H1 (cell line): Measurements from ENCODE around the gene ABCG1. TPM values are rescaled to one million over a fixed set of nuclear protein-coding genes. Genes with fewer than 3 reads are reported as not detected.

Experiments
- CTCF ChIA-PET: fragments of 300-600 bp; sonication (Branson Sonifier 250); formaldehyde crosslinking; loops from one replicate; lab custom pipeline; 2021; ENCODE audit not compliant: partially characterized antibody; lab: Charles Lee
- POLR2A ChIA-PET: fragments of 300-600 bp; sonication (Branson Sonifier 250); formaldehyde crosslinking; loops from one replicate; lab custom pipeline; 2021; ENCODE audit warnings: inconsistent platforms; ENCODE audit not compliant: partially characterized antibody; lab: Charles Lee
- DNase-seq, 2 experiments: peaks; one replicate each; pipeline versions ENCODE4 v3.0.0 to v3.0.0-alpha.2; 2010 to 2022; ENCODE audit warnings: low spot score in 2 of 2, low read depth in 1 of 2, mixed read lengths in 1 of 2
- FAIRE-seq: peaks from 2 replicates; lab custom pipeline; 2011; peaks lifted over from hg19 to GRCh38; lab: Jason Lieb, UNC
- H2AFZ ChIP-seq: 2 replicates; pipeline ENCODE4 v1.8.1; 2012; ENCODE audit warnings: low read length, inconsistent platforms
- H2AK5ac ChIP-seq: 2 replicates; pipeline ENCODE4 v1.6.1; 2013; ENCODE audit warnings: low read depth, low read length
- H2BK120ac ChIP-seq: replicated peaks from 2 replicates; pipeline ENCODE3; 2013; ENCODE audit warnings: low read depth, low read length, inconsistent platforms
- H2BK12ac ChIP-seq: 2 replicates; pipeline ENCODE4 v1.6.1; 2013; ENCODE audit warnings: low read depth, low read length
- H2BK15ac ChIP-seq: 2 replicates; pipeline ENCODE4 v1.6.1; 2013; ENCODE audit warnings: low read length
- H2BK20ac ChIP-seq: 2 replicates; pipeline ENCODE4 v1.6.1; 2013; ENCODE audit warnings: low read length
- H2BK5ac ChIP-seq: 2 replicates; pipeline ENCODE4 v1.6.1; 2013; ENCODE audit warnings: low read depth, low read length
- H3K14ac ChIP-seq: 2 replicates; pipeline ENCODE4 v1.6.1; 2013; ENCODE audit warnings: inconsistent platforms; ENCODE audit not compliant: insufficient read length
- H3K18ac ChIP-seq: 2 replicates; pipeline ENCODE4 v1.6.1; 2013; ENCODE audit warnings: low read length; ENCODE audit errors: extremely low read depth
- H3K23ac ChIP-seq: 2 replicates; pipeline ENCODE4 v1.6.1; 2013; ENCODE audit warnings: inconsistent platforms; ENCODE audit not compliant: insufficient read length
- H3K23me2 ChIP-seq: 2 replicates; pipeline ENCODE4 v1.6.1; 2013; ENCODE audit warnings: low read depth, low read length
- H3K27ac ChIP-seq: 2 replicates; pipeline ENCODE4 v1.6.1; 2011; ENCODE audit warnings: low read depth, low read length, inconsistent platforms
- H3K27me3 ChIP-seq, 4 experiments: replicated peaks in 1 of 4; 1 replicate in 1 of 4; 2 replicates in 3 of 4; pipeline versions ENCODE4 v1.6.1 to v1.8.1; 2011 to 2013; ENCODE audit warnings: low read length in 3 of 4, mild to moderate bottlenecking in 3 of 4, inconsistent platforms in 2 of 4, mixed read lengths in 2 of 4, moderate library complexity in 1 of 4; ENCODE audit not compliant: control insufficient read depth in 3 of 4, insufficient read depth in 3 of 4; ENCODE audit errors: extremely low read depth in 1 of 4
- H3K36me3 ChIP-seq, 4 experiments: 2 replicates each; pipeline versions ENCODE4 v1.6.1 to v1.8.1; 2011 to 2013; ENCODE audit warnings: mild to moderate bottlenecking in 4 of 4, low read length in 3 of 4, moderate library complexity in 2 of 4, control low read depth in 1 of 4, inconsistent platforms in 1 of 4; ENCODE audit not compliant: insufficient read depth in 4 of 4, control insufficient read depth in 2 of 4
- H3K4ac ChIP-seq: replicated peaks from 2 replicates; pipeline ENCODE3; 2013; ENCODE audit warnings: low read length, low read depth, mixed read lengths, inconsistent platforms; ENCODE audit not compliant: insufficient read length
- H3K4me1 ChIP-seq, 4 experiments: replicated peaks in 1 of 4; 1 replicate in 1 of 4; 2 replicates in 3 of 4; pipeline versions ENCODE4 v1.6.1 to v1.8.1; 2011 to 2013; ENCODE audit warnings: low read length in 3 of 4, inconsistent platforms in 2 of 4, mixed read lengths in 1 of 4; ENCODE audit not compliant: insufficient read depth in 4 of 4, control insufficient read depth in 3 of 4
- H3K4me2 ChIP-seq, 2 experiments: 2 replicates each; pipeline versions ENCODE4 v1.6.1 to v1.8.1; 2011 to 2013; ENCODE audit warnings: low read depth in 2 of 2, low read length in 2 of 2, control low read depth in 1 of 2, inconsistent platforms in 1 of 2, mild to moderate bottlenecking in 1 of 2; ENCODE audit not compliant: insufficient read depth in 1 of 2
- H3K4me3 ChIP-seq, 4 experiments: fragments of 200-600, 300-600 bp in 1 of 4; sonication (generic), shearing (Covaris generic), sonication (Bioruptor Twin) in 1 of 4; 2 replicates each; pipeline versions ENCODE4 v1.5.1 to v1.8.1; 2011 to 2016; ENCODE audit warnings: low read length in 4 of 4, low read depth in 3 of 4, control low read depth in 2 of 4, inconsistent platforms in 2 of 4, mild to moderate bottlenecking in 2 of 4, mixed read lengths in 1 of 4, moderate library complexity in 1 of 4; ENCODE audit not compliant: insufficient read depth in 2 of 4; ENCODE audit errors: extremely low read depth in 1 of 4
- H3K56ac ChIP-seq: replicated peaks from 2 replicates; pipeline ENCODE3; 2013; ENCODE audit warnings: low read depth, mild to moderate bottlenecking, mixed read lengths, low read length, inconsistent platforms; ENCODE audit not compliant: insufficient read length
- H3K79me1 ChIP-seq: 2 replicates; pipeline ENCODE4 v1.6.1; 2013; ENCODE audit warnings: low read depth, low read length, control low read depth
- H3K79me2 ChIP-seq, 2 experiments: 2 replicates each; pipeline versions ENCODE4 v1.6.1 to v1.8.1; 2012 to 2013; ENCODE audit warnings: low read length in 2 of 2, mild to moderate bottlenecking in 2 of 2, inconsistent platforms in 1 of 2; ENCODE audit not compliant: insufficient read depth in 2 of 2, control insufficient read depth in 1 of 2
- H3K9ac ChIP-seq, 4 experiments: replicated peaks in 1 of 4; 1 replicate in 1 of 4; 2 replicates in 3 of 4; pipeline versions ENCODE4 v1.6.1 to v1.8.1; 2011 to 2013; ENCODE audit warnings: low read depth in 3 of 4, low read length in 3 of 4, control low read depth in 2 of 4, mild to moderate bottlenecking in 2 of 4, moderate library complexity in 2 of 4, inconsistent platforms in 1 of 4; ENCODE audit errors: extremely low read depth in 1 of 4
- H3K9me3 ChIP-seq, 2 experiments: 2 replicates each; pipeline versions ENCODE4 v1.6.1 to v1.8.1; 2012 to 2013; ENCODE audit warnings: mild to moderate bottlenecking in 2 of 2, moderate library complexity in 2 of 2, control low read depth in 1 of 2, inconsistent platforms in 1 of 2, low read depth in 1 of 2, low read length in 1 of 2, mixed read lengths in 1 of 2; ENCODE audit not compliant: insufficient read depth in 2 of 2
- H4K20me1 ChIP-seq, 2 experiments: replicated peaks in 1 of 2; 2 replicates each; pipeline versions ENCODE3 to v1.8.1; 2011 to 2013; ENCODE audit warnings: inconsistent platforms in 2 of 2, low read length in 2 of 2, mild to moderate bottlenecking in 1 of 2; ENCODE audit not compliant: insufficient read depth in 2 of 2, control insufficient read depth in 1 of 2
- H4K5ac ChIP-seq: 2 replicates; pipeline ENCODE4 v1.6.1; 2013; ENCODE audit warnings: low read length, low read depth, mixed read lengths, inconsistent platforms; ENCODE audit not compliant: insufficient read length
- H4K8ac ChIP-seq: 2 replicates; pipeline ENCODE4 v1.8.0; 2013; ENCODE audit warnings: mild to moderate bottlenecking, moderate library complexity, low read length, inconsistent platforms; ENCODE audit not compliant: insufficient read depth; ENCODE audit errors: extremely low read depth
- H4K91ac ChIP-seq: replicated peaks from 2 replicates; pipeline ENCODE3; 2013; ENCODE audit warnings: low read length, mixed read lengths, inconsistent platforms; ENCODE audit not compliant: insufficient read length
- TEAD4 ChIP-seq: IDR thresholded peaks from 2 replicates; pipeline ENCODE4 v1.6.1; 2012; ENCODE audit warnings: low read depth, low read length, inconsistent platforms, mixed read lengths
- WGBS, 2 experiments: shearing (Covaris generic) in 1 of 2; methylation state at CpG; one replicate each; pipeline versions ENCODE4 v1.1.6 to v1.1.7; 2013 to 2015; ENCODE audit warnings: low lambda C conversion rate in 2 of 2, mixed read lengths in 2 of 2, inconsistent platforms in 1 of 2, low coverage in 1 of 2, missing lambda C conversion rate in 1 of 2; ENCODE audit not compliant: insufficient replicate concordance in 2 of 2, insufficient coverage in 1 of 2, insufficient read length in 1 of 2; ENCODE audit errors: extremely low coverage in 1 of 2, missing lambda C conversion rate in 1 of 2; 5-methylcytosine and 5-hydroxymethylcytosine counted together
- polyA plus RNA-seq, 7 experiments: library from polyadenylated mRNA; depleted of rRNA in 3 of 7; stranded (reverse) in 5 of 7; unstranded in 2 of 7; fragments of >200 nt in 5 of 7; fragments of 200-250 nt in 2 of 7; gene quantifications; 1 replicate in 5 of 7; 2 replicates in 1 of 7; 4 replicates in 1 of 7; pipeline versions ENCODE4 v1.2.1 to v1.2.3, GENCODE V29; 2011 to 2013; ENCODE audit warnings: missing spikeins in 2 of 7, mixed read lengths in 2 of 7
- total RNA-seq: library from RNA; stranded (reverse); fragmentation: NEBNext Ultra II Directional; extraction: Animal tissue kit (Norgen Biotek cat#: 25700); gene quantifications from 2 replicates; pipeline ENCODE4 v1.2.1, GENCODE V29; 2021

Gene ABCG1
- total and polyA plus RNA-seq, 2 of the 8 experiments (the other 6 are each of a cell fraction or from before 2014, with no cell fraction given), result 2.1 to 4.0 TPM

- Histone ChIP-seq H2BK20ac (no peak overlapping the region), H2BK15ac (0 out of 2 replicates have a peak overlapping the region, but pooled peaks have one; percentile 29), H3K4me2 (no peak overlapping the region), H4K8ac (no peak overlapping the region; the same call in 1 of the 2 replicates), H3K27me3 (no peaks in the 10 kb centered on the region), H2AK5ac (no peak overlapping the region), H2BK12ac (no peak overlapping the region), H3K4ac (no peak overlapping the region), H3K79me1 (no peaks in the 10 kb centered on the region), H3K36me3 (no peaks in the 10 kb centered on the region), H3K79me2 (no peaks in the 10 kb centered on the region), H2AFZ (no peak overlapping the region), H3K4me3 (no peak overlapping the region), H2BK5ac (no peak overlapping the region), H4K91ac (no peak overlapping the region), H4K5ac (no peak overlapping the region), H3K18ac (no peak overlapping the region), H3K56ac (no peak overlapping the region), H3K23me2 (no peaks in the 10 kb centered on the region), H4K20me1 (no peaks in the 10 kb centered on the region), H3K9me3 (peaks cover 0 to 4% of the 10 kb centered on the region in 2 experiments; a peak in 1 of 4 replicates), H3K14ac (no peak overlapping the region), H3K27ac (no peak overlapping the region), H3K9ac (no peak overlapping the region), H3K23ac (no peak overlapping the region), H3K4me1 (peaks cover 4 to 13% (median 9%) of the 10 kb centered on the region in 4 experiments), H2BK120ac (no peak overlapping the region)
- POLR2A ChIA-PET, result no interaction called here
- DNase-seq (no peak), FAIRE-seq (no peak)
- CTCF ChIA-PET, result interaction anchor here (1.2 to 14.3 kb wide), 3 partner anchors 10 to 41 kb away, joined by 3 to 137 read pairs (median 29); no protein-coding TSS in a partner anchor
- TF ChIP-seq TEAD4, result no peak
- WGBS, 2 experiments, result 92% methylated on average over 8 of the region's 8 CpGs; no CpG with 5 or more reads in 1 of the 2 experiments
Measured at GRCh38 chr21:42320791-42321190, 101.9 kb downstream of the ABCG1 start.
